Subcutaneous abdominal adipose tissue (tissue), 5 donors: ENCODE data around the gene SBF2.

Source experiments
- H3K27ac ChIP-seq: one replicate; pipeline ENCODE4 v1.7.0; 2013; ENCODE audit warnings: low read depth, mild to moderate bottlenecking, inconsistent platforms, low read length, moderate library complexity
- H3K27me3 ChIP-seq, 5 donors: one replicate each; pipeline ENCODE4 v1.7.0; 2013; ENCODE audit warnings: low read length in 5 of 5, inconsistent platforms in 1 of 5; ENCODE audit not compliant: control insufficient read depth in 5 of 5, insufficient read depth in 4 of 5
- H3K36me3 ChIP-seq, 5 donors: one replicate each; pipeline ENCODE4 v1.7.0; 2013; ENCODE audit warnings: low read length in 5 of 5; ENCODE audit not compliant: control insufficient read depth in 5 of 5, insufficient read depth in 5 of 5
- H3K4me1 ChIP-seq, 5 donors: one replicate each; pipeline ENCODE4 v1.7.0; 2013; ENCODE audit warnings: low read length in 5 of 5, mild to moderate bottlenecking in 3 of 5, moderate library complexity in 1 of 5; ENCODE audit not compliant: control insufficient read depth in 5 of 5, insufficient read depth in 5 of 5
- H3K4me3 ChIP-seq, 5 donors: one replicate each; pipeline ENCODE4 v1.7.0; 2013; ENCODE audit warnings: low read length in 5 of 5, low read depth in 1 of 5
- H3K9ac ChIP-seq, 5 donors: one replicate each; pipeline ENCODE4 v1.7.0; 2013; ENCODE audit warnings: low read length in 5 of 5, mild to moderate bottlenecking in 4 of 5, moderate library complexity in 3 of 5
- H3K9me3 ChIP-seq, 5 donors: one replicate each; pipeline ENCODE4 v1.7.0; 2013; ENCODE audit warnings: low read length in 5 of 5; ENCODE audit not compliant: control insufficient read depth in 5 of 5
- donor health status: healthy.
- donor health status: healthy.
- donor health status: healthy.
- donor health status: healthy.
- donor health status: healthy.

The SBF2 gene

DNA sequence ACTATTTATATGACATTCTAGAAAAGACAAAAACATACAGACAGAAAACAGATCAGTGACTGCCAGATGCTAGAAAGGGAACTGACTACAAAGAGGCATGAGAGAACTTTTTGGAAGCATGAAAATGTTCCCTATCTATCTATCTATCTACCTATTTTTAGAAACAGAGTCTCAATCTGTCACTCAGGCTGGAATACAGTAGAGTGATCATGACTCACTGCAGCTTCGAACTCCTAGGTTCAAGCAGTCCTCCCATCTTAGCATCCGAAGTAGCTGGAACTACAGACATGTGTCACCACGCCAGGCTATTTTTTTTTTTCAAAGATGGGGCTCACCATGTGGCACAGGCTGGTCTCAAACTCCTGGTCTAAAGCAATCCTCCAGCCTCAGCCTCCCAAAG, 6.9 kb downstream of the SBF2 start:
- Histone ChIP-seq H3K9me3 (no peaks in the 10 kb centered on the region), H3K9ac (no peak overlapping the region), H3K27me3 (no peaks in the 10 kb centered on the region), H3K4me1 (peaks cover 0 to 43% (median 32%) of the 10 kb centered on the region in 5 donors), H3K4me3 (no peak overlapping the region), H3K36me3 (peaks cover 3 to 12% (median 7%) of the 10 kb centered on the region in 5 donors), H3K27ac (no peak overlapping the region)

DNA sequence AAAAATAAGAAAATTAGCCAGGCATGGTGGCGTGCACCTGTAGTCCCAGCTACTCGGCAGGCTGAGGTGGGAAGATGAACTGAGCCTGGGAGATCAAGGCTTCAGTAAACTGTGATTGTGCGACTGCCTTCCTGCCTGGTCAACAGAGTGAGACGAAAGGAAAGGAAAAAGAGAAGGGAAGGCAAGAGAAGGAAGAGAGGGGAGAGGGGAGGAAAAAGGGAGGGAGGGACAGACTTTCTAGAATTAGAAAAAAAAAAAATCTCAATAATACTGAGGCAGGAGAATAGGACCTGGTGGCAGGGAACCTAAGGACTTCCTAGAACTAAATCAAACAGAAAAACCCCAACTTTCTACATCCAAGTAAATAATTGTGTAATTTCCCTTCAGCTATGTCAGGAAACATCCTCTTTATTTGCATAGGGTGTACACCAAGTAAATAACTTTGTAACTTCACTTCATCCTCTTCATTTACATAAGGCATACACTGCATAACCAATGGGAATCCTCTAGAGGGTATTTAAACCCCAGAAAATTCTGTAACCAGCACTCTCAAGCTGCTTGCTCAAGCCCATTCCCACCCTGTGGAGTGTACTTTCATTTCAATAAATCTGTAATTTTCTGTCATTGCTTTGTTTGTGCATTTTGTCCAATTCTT, 8.7 kb downstream of the SBF2 start:
- Histone ChIP-seq H3K9ac (peak overlapping the region in 1 of 5 donors; percentile 18), H3K27me3 (no peaks in the 10 kb centered on the region), H3K36me3 (peaks cover 0 to 12% (median 7%) of the 10 kb centered on the region in 5 donors), H3K27ac (no peak overlapping the region), H3K9me3 (no peaks in the 10 kb centered on the region), H3K4me1 (peaks cover 0 to 37% (median 25%) of the 10 kb centered on the region in 5 donors), H3K4me3 (no peak overlapping the region)

DNA sequence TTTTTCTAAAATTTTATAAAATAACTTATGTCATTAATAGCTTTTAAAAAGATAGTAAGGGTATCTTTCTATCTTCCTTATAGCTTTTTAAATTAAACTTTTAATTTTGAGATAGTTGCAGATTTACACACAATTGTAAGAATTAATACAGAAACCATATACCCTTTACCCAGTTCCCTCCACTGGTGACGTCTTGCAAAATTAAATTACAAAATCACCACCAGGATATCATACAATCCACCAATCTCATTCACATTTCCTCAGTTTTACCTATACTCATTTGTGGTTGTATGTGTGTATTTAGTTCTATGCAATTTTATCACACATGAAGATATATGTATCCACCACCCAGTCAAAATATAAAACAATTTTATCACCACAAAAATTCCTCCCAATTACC, 10.0 kb downstream of the SBF2 start:
- peaks cover 0 to 31% (median 20%) of the 10 kb centered on the region in 5 donors for H3K4me1 ChIP-seq
- H3K27ac ChIP-seq = no peak overlapping the region
- no peak overlapping the region for H3K9ac ChIP-seq
- H3K27me3 ChIP-seq = no peaks in the 10 kb centered on the region
- peaks cover 0 to 12% (median 7%) of the 10 kb centered on the region in 5 donors for H3K36me3 ChIP-seq
- H3K4me3 ChIP-seq = no peak overlapping the region
- H3K9me3 ChIP-seq = no peaks in the 10 kb centered on the region

DNA sequence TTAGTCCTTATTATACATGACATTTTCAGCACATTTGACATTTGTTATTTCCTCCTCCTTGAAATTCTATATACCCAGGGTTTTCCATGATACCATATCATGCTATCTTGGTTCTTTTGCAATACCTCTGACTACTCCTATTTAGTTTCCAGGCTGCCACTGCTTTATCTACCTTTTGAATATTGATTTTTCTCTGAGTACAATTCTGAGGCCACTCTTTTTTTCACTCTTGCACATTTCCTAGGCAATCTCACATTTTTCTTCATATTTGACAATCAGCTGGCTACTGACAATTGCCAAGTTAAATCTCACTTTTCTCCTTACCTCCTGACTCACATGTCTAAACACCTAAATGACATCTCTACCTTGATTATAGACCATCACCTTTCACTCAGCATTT, 11.9 kb downstream of the SBF2 start:
- Histone ChIP-seq H3K9ac (no peak overlapping the region), H3K9me3 (no peaks in the 10 kb centered on the region), H3K27ac (no peak overlapping the region), H3K36me3 (no peaks in the 10 kb centered on the region), H3K27me3 (no peaks in the 10 kb centered on the region), H3K4me3 (no peak overlapping the region), H3K4me1 (peaks cover 0 to 19% (median 16%) of the 10 kb centered on the region in 5 donors)

GRCh38 chr11:10275714-10276113, 18.3 kb downstream of the SBF2 start:
- H3K36me3 ChIP-seq = no peaks in the 10 kb centered on the region
- H3K9me3 ChIP-seq = no peaks in the 10 kb centered on the region
- no peak overlapping the region for H3K9ac ChIP-seq
- no peak overlapping the region for H3K4me3 ChIP-seq
- H3K27ac ChIP-seq = no peak overlapping the region
- H3K27me3 ChIP-seq = no peaks in the 10 kb centered on the region
- H3K4me1 ChIP-seq = peaks cover 0 to 10% (median 5%) of the 10 kb centered on the region in 5 donors

GRCh38 chr11:10274726-10275125, 19.3 kb downstream of the SBF2 start:
- no peak overlapping the region for H3K4me3 ChIP-seq
- H3K27me3 ChIP-seq = no peaks in the 10 kb centered on the region
- peaks cover 0 to 10% (median 5%) of the 10 kb centered on the region in 5 donors for H3K4me1 ChIP-seq
- H3K27ac ChIP-seq = no peak overlapping the region
- no peak overlapping the region for H3K9ac ChIP-seq
- no peaks in the 10 kb centered on the region for H3K36me3 ChIP-seq
- H3K9me3 ChIP-seq = no peaks in the 10 kb centered on the region

DNA sequence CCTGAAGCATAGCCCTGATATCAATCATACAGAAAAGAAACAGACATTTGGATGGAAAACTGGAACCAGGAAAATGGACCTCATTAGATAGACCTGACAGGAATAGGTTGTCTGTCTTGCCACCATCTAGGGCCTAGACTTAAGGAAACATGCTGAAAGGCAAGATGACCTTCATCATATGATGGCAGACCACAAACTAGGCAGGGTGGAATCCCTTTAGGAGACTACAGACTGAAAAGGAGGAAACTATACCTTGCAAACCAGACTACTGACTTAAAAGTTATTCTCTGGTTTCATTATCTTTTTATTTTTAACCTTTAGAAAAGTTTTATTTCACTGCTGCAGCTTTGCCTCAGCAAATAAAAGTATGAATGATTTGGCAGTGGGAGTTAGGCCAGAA, 20.3 kb downstream of the SBF2 start:
- Histone ChIP-seq H3K9ac (no peak overlapping the region), H3K4me1 (peaks cover 0 to 10% (median 5%) of the 10 kb centered on the region in 5 donors), H3K9me3 (no peaks in the 10 kb centered on the region), H3K4me3 (no peak overlapping the region), H3K27me3 (no peaks in the 10 kb centered on the region), H3K27ac (no peak overlapping the region), H3K36me3 (no peaks in the 10 kb centered on the region)

GRCh38 chr11:10272132-10272531, 21.9 kb downstream of the SBF2 start:
- Histone ChIP-seq H3K36me3 (no peaks in the 10 kb centered on the region), H3K27ac (no peak overlapping the region), H3K27me3 (no peaks in the 10 kb centered on the region), H3K4me1 (peaks cover 0 to 10% (median 5%) of the 10 kb centered on the region in 5 donors), H3K4me3 (no peak overlapping the region), H3K9me3 (no peaks in the 10 kb centered on the region), H3K9ac (no peak overlapping the region)

DNA sequence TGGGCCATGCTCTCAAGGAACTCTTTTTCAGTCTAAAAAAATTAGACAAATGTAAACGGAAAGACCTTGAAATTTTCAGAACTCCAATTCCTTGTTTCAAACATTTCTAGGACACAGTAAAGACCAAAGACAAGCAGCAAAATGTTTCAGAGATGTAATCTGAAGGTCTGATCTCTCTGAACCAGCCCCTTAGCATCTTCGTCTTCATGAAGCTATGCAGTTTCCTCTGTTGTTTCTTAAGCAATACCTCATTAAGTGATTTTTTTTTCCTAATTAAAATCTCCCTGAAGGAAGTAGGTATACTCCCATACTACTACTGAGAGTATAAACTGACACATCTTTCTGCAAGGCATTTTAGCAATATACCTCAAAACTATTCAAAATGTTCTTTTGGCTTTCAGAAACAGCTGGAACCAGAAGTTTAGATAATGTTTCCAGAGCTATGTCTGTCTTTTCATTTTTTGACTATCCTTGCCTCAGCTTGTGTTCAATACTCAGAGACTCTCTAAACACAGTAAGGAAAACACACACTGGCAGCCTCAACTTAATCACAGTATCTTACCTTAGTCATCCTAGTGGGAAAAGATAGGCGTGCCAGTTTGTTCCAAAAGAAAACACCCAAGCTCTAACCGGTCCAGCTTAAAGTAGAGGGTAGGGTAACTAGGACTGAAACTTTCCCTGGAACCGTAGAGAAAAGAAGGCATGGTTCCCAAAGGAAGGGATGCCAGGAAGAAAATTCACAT, 25.1 kb downstream of the SBF2 start:
- Histone ChIP-seq H3K27ac (no peak overlapping the region), H3K36me3 (no peaks in the 10 kb centered on the region), H3K4me1 (peaks cover 0 to 6% (median 3%) of the 10 kb centered on the region in 5 donors), H3K27me3 (no peaks in the 10 kb centered on the region), H3K9me3 (no peaks in the 10 kb centered on the region), H3K4me3 (no peak overlapping the region), H3K9ac (no peak overlapping the region)

DNA sequence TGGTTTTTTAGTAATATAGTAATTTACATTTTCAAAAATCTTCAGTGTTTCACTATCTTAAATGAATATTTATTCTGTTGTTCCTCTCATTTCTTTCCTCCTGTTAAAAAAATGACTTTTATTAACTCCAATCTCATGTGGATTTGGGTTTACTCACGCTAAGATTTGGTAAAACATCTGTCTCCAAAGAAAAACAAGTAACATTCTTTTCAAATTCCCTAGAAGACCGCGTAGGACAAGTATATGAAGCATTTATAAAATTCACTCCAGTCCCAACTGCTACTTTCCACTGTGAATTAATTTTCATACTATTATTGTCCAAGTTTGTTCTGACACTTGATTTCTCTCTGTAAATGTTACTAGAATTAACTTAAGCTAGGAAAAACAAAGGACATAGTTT, 26.2 kb downstream of the SBF2 start:
- no peaks in the 10 kb centered on the region for H3K36me3 ChIP-seq
- H3K9ac ChIP-seq = no peak overlapping the region
- H3K27me3 ChIP-seq = no peaks in the 10 kb centered on the region
- H3K4me3 ChIP-seq = no peak overlapping the region
- H3K27ac ChIP-seq = no peak overlapping the region
- no peaks in the 10 kb centered on the region for H3K9me3 ChIP-seq
- H3K4me1 ChIP-seq = no peaks in the 10 kb centered on the region
